Parathyroid adenoma (tissue), 2 donors: ENCODE measurements around the gene NBEA.

Experiments
- H2AFZ ChIP-seq: fragments of 300-600 bp; sonication (generic); one replicate; pipeline ENCODE4 v1.7.0; 2017; ENCODE audit warnings: antibody characterized with exemption, mild to moderate bottlenecking
- H3K27ac ChIP-seq: fragments of 300-600 bp; sonication (generic); one replicate; pipeline ENCODE4 v1.7.0; 2017
- H3K27me3 ChIP-seq: fragments of 300-600 bp; sonication (generic); one replicate; pipeline ENCODE4 v1.7.0; 2017; ENCODE audit warnings: low read length; ENCODE audit not compliant: control insufficient read depth, insufficient read depth
- H3K36me3 ChIP-seq: fragments of 300-600 bp; sonication (generic); one replicate; pipeline ENCODE4 v1.7.0; 2017; ENCODE audit warnings: low read length; ENCODE audit not compliant: control insufficient read depth, insufficient read depth
- H3K4me1 ChIP-seq: fragments of 300-600 bp; sonication (generic); one replicate; pipeline ENCODE4 v1.7.0; 2017; ENCODE audit warnings: control low read depth
- H3K4me2 ChIP-seq: fragments of 300-600 bp; sonication (generic); one replicate; pipeline ENCODE4 v1.7.0; 2017; ENCODE audit warnings: low read length
- H3K4me3 ChIP-seq: fragments of 300-600 bp; sonication (generic); one replicate; pipeline ENCODE4 v1.7.0; 2017; ENCODE audit warnings: low read depth, low read length
- H3K79me2 ChIP-seq: fragments of 300-600 bp; sonication (generic); one replicate; pipeline ENCODE4 v1.7.0; 2017; ENCODE audit warnings: control low read depth
- H3K9ac ChIP-seq: fragments of 300-600 bp; sonication (generic); one replicate; pipeline ENCODE4 v1.7.0; 2017; ENCODE audit warnings: mild to moderate bottlenecking
- H3K9me3 ChIP-seq: fragments of 300-600 bp; sonication (generic); one replicate; pipeline ENCODE4 v1.7.0; 2017; ENCODE audit warnings: low read length; ENCODE audit not compliant: control insufficient read depth
- CTCF ChIP-seq: fragments of 300-600 bp; sonication (generic); IDR thresholded peaks from one replicate; pipeline ENCODE4 v1.7.0; 2017; ENCODE audit warnings: antibody characterized with exemption, mild to moderate bottlenecking
- donor health status: primary hyperparathyroidism.

Gene NBEA

GRCh38 chr13:35599384-35599783 lies 657.3 kb downstream of the NBEA start:
- Histone ChIP-seq H3K4me2 (no peak overlapping the region), H3K9me3 (no peaks in the 10 kb centered on the region), H3K36me3 (no peaks in the 10 kb centered on the region), H3K27ac (no peak overlapping the region), H3K9ac (no peak overlapping the region), H3K4me3 (no peak overlapping the region), H3K79me2 (no peaks in the 10 kb centered on the region), H3K4me1 (no peaks in the 10 kb centered on the region), H2AFZ (no peak overlapping the region), H3K27me3 (no peaks in the 10 kb centered on the region)
- TF ChIP-seq CTCF = no peak

GRCh38 chr13:35600137-35600536 lies 658.1 kb downstream of the NBEA start:
- H3K27ac ChIP-seq = no peak overlapping the region
- no peak overlapping the region for H3K4me2 ChIP-seq
- H3K9me3 ChIP-seq = no peaks in the 10 kb centered on the region
- H3K79me2 ChIP-seq = no peaks in the 10 kb centered on the region
- no peaks in the 10 kb centered on the region for H3K27me3 ChIP-seq
- H3K36me3 ChIP-seq = no peaks in the 10 kb centered on the region
- no peak overlapping the region for H3K9ac ChIP-seq
- TF ChIP-seq CTCF = no peak
- no peak overlapping the region for H3K4me3 ChIP-seq
- no peak overlapping the region for H2AFZ ChIP-seq
- no peaks in the 10 kb centered on the region for H3K4me1 ChIP-seq

- no peaks in the 10 kb centered on the region for H3K4me1 ChIP-seq
- H3K36me3 ChIP-seq = no peaks in the 10 kb centered on the region
- H2AFZ ChIP-seq = no peak overlapping the region
Measured at GRCh38 chr13:35603593-35604285, 661.7 kb downstream of the NBEA start.

GRCh38 chr13:35614666-35615065 lies 672.6 kb downstream of the NBEA start:
- Histone ChIP-seq H3K36me3 (no peaks in the 10 kb centered on the region), H3K4me1 (no peaks in the 10 kb centered on the region), H3K9ac (no peak overlapping the region), H3K79me2 (no peaks in the 10 kb centered on the region), H3K27ac (no peak overlapping the region), H3K27me3 (no peaks in the 10 kb centered on the region), H2AFZ (no peak overlapping the region), H3K4me3 (no peak overlapping the region), H3K4me2 (no peak overlapping the region), H3K9me3 (no peaks in the 10 kb centered on the region)
- no peak for TF ChIP-seq CTCF

More at GRCh38 chr13:35603593-35604285, 661.7 kb downstream of the NBEA start:
- H3K27ac ChIP-seq = no peak overlapping the region
- no peaks in the 10 kb centered on the region for H3K27me3 ChIP-seq
- no peak for TF ChIP-seq CTCF
- no peaks in the 10 kb centered on the region for H3K79me2 ChIP-seq
- no peak overlapping the region for H3K4me2 ChIP-seq
- no peak overlapping the region for H3K9ac ChIP-seq
- H3K4me3 ChIP-seq = no peak overlapping the region
- H3K9me3 ChIP-seq = no peaks in the 10 kb centered on the region

DNA sequence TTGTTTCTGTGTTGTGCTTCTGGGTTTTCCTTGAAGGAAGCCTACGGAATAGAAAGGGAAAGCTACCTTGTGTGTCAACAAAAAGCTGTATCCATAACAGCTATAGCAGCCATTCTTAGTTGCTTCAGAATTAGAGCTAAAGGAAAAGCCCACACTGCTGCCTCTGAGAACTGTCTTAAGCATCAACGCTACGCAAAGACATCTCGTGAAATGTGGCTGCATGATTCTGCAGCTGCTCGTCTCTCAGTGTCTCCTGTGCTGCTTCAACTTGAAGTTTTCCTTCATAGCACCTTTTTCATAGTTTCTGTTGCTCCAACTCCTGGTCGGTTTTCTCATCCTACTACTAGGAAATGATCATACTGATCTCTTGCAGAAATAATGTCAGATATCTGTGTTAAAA lies 675.4 kb downstream of the NBEA start:
- no peak overlapping the region for H2AFZ ChIP-seq
- no peak for TF ChIP-seq CTCF
- no peaks in the 10 kb centered on the region for H3K79me2 ChIP-seq
- no peaks in the 10 kb centered on the region for H3K27me3 ChIP-seq
- H3K4me3 ChIP-seq = no peak overlapping the region
- no peak overlapping the region for H3K4me2 ChIP-seq
- H3K4me1 ChIP-seq = no peaks in the 10 kb centered on the region
- no peaks in the 10 kb centered on the region for H3K36me3 ChIP-seq
- H3K27ac ChIP-seq = no peak overlapping the region
- no peak overlapping the region for H3K9ac ChIP-seq
- no peaks in the 10 kb centered on the region for H3K9me3 ChIP-seq
